T-helper 1 cell treated with Interleukin-12 subunit alpha and Interleukin-12 subunit beta and Interleukin-4 antibody, amounts not matched to agents 30 ng/mL and 1 ng/mL, for 36 hours (primary cell): ENCODE measurements around the gene KRT39. TPM values are rescaled to one million over a fixed set of nuclear protein-coding genes. Genes with fewer than 3 reads are reported as not detected.

Experiments
- intact Hi-C: fragments of 100-400 bp; cut with micrococcal nuclease; formaldehyde crosslinking; loops from one replicate; pipeline ENCODE4 v1.15.1; 2024
- total RNA-seq: library from RNA; stranded (reverse); gene quantifications from 2 replicates; pipeline ENCODE4 v1.2.3, GENCODE V29; 2022

Gene KRT39
- total RNA-seq, 1 donor from 2014 or later = not detected

DNA sequence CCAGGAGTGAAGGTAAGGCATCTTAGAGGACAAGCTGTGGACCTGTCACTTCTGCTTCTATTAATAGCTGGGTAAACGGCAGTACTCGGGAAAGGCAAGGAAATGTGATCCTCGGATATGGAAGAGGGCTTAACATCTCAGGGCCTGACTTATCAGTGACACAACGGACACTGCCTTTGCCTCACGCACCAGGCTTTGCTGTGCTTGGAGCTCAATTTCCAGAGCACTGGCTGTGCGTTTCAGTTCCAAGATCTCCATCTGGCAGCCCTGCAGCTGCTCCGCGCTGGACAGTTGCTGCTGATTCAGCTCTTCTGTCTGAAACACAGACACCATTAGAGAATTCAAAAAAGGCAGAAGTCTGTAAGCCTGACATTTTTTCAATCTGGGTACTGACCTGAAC lies 13.8 kb upstream of the KRT39 start:
- intact Hi-C loops = no loop called here

DNA sequence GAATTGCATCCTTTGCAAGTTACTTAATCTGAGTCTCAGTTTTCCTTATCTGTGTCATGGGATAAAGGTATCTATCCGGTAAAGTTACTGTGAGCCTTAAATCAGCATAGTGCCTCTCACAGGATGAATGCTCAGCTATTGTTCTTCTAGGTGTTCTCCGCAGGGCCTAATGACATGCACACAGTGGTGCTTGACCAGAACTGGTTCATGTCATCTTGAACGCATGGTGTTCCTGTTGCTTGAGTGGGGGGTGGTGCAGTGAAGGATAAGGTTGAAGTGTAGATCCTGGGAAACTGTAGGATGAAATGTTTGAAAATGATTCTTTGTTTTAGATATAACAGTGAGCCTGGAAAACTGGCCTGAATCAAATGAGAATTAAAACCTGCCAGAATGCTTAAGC lies 13.4 kb upstream of the KRT39 start:
- intact Hi-C loops = no loop called here

DNA sequence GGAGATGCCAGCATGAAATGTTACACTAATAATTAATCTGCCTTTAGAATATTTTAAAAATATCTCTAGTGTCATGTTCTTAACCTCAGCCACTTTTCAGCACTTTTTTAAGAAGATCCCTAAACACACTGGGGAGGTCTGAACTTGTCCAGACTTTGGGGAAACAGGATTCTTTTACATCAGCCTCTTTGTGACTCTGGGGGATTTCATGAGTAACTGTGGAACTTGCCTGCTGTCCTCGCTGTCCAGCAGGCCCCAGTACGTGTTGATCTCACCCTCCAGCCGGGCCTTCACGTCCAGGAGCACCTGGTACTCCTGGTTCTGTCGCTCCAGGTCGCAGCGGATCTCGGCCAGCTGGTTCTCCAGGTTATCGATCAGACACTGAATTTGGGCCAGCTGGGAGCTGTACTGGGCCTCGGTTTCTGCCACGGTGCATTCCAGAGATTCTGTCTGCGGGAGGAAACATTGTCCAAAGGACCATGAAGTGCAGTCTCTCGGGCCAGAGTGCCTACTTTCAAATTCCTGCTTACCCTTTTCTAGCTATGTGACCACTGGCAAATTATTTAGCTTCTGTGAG lies 11.9 kb upstream of the KRT39 start:
- intact Hi-C loops = no loop called here

DNA sequence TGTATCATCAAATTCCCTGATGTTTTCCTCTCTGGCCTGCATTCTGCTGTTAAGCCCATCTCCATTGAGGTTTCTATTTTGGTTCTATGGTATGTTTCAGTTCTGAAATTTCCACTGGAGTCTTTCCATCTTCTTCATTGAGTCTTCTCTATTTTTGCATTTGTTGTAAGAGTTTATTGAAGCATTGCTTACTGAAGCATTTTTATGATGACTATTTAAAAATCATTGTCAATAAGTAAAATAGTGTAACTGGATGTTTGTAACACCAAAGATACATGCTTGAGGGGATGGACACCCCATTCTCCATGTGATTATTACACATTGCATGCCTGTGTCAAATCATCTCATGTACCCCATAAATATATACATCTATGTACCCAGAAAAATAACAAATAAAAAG lies 8.8 kb upstream of the KRT39 start:
- intact Hi-C loops = no loop called here

DNA sequence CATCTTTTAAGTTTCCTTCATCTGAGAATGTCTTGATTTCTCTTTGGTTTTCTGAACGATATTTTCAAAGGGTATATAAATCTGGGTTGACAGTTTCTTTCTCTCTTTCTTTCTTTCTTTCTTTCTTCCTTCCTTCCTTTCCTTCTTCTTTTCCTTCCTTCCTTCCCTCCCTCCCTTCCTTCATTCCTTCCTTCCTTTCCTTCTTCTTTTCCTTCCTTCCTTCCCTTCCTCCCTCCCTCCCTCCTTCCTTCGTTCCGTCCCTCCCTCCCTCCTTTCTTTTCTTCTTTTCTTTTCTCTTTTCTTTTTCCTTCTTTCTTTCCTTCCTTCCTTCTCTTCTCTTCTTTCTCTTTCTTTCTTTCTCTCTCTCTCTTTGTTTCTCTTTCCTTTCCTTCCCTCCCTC lies 7.6 kb upstream of the KRT39 start:
- intact Hi-C loops = no loop called here

DNA sequence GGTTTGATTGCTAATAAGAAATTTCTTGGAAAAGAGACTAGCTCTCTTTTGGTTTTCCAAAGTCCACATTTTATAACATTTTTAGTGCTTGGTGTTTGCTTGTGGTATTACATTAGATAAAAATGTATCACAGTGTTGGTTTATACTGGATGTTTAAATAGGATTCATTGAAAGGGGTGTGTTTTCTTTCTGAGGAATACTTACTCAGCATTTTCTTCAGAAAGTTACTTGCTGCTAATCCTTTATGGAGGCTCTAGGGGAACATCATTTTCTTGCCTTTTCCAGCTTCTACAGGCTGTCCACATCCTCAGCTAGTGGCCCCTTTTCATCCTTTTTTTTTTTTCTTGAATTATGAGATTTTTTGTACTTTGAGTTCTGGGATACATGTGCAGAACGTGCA lies 834 bp upstream of the KRT39 start:
- intact Hi-C loops = no loop called here

DNA sequence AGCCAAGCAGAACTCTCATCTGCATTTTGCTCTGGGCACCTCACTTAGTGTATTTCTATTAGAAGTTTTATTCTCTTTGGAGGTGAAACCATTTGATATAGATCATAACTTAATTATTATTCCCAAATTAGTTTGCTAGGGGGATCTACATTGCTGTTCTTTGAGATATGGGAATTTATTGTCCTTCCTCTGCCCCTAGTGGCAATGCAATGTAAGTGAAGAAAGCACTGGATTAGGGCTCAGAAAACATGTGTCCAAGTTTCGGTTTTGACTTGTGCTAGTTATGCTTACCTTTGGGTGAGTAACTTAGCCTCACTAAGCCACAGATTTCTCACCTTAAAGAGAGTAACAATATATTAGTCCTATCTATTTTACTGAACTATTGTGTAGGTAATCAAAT lies 2.9 kb downstream of the KRT39 start:
- intact Hi-C loops = no loop called here

DNA sequence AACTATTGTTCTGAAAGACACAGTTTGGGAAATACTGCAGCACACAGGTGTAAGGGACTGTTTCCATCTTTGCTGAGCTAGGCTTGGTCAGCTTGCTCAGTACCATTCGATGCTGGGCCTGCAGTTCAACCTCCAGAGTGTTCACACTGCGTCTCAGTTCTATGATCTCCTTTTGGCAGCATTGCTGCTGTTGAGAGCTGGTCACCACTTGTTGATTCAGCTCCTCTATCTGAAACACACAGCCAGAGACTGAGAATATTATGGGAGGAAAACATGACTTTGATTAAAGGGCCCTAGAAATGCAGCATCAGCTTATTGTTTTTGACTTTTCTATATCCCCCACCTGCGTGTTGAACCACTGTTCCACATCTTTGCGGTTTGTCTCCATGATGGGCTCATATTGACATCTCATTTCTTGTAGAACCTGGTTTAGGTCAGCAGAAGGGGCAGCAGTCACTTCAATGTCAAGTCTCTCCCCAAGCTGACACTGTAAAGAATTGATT lies 4.6 kb downstream of the KRT39 start:
- intact Hi-C loops = no loop called here

DNA sequence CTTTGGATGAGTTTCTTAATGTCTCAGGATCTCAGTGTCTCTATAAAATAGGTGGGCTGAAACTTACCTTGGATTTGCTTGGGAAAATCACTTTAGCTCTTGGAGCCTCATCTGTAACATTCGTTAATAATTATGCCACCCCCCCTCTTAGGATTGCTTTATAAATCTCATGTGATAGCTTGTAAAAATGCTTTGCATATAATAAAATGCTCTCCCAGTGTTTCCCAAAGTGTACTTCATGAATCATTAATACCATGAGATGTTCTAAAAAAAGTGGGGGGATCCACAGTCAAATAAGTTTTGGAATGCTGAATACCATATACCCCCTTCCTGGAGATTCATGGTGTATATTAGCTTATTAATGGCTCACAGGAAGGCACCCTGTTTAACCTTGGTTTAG lies 5.2 kb downstream of the KRT39 start:
- intact Hi-C loops = no loop called here

DNA sequence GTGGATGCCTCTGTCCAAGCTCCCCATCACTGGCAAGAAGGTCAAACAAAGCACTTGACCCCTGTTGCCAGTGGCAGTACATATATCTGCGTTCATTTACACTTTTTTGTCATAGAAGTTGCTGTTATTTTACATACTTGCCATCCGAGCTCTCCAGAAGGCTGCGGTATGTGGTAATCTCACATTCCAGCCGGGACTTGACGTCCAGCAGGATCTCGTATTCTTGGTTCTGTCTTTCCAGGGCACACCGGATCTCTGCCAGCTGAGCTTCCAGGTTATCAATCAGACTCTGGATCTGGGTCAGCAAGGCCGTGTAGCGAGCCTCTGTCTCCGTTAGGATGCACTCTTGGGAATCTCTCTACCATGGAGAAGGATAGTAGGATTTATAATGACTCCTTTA lies 6.6 kb downstream of the KRT39 start:
- intact Hi-C loops = no loop called here

DNA sequence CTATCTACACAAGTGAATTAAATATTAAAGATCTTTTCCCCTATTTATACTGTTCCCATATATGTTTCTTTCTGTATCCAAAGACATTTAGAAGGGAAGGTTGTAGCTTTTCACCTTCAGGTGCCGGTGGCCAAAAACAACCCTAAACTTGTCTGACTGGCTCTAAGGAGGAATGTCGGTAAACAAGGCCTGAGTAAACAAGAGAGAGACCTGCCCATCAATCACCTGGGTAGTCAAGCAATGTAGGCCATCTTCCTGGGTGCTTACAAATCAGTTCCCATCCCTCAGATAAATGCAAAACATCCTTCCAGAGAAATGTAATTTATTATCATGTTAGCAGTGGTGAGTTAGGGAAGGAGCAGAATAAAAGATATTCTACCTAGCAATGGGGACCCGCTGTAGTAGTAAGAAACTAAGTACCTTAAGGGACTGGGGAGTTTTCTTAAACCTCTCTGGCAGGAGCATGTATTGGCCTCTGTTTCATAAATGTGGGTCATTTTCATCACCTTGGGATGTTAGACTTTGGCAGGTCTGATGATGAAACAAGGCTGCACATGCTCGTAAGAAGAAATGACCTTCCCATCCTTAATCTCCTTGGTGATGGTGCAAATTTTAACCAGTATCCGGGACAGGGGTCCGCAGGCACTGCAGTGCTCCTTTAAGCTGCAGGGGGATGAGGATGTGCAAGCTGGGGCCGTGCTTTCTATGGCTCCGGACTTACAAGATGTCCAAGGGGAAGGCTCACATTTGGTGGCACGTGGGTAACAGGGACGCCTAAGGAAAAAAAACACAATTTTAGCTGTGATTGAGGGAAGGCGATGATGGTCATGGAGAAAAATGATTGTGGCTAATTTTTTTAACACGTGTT lies 8.4 kb downstream of the KRT39 start:
- intact Hi-C loops = no loop called here

DNA sequence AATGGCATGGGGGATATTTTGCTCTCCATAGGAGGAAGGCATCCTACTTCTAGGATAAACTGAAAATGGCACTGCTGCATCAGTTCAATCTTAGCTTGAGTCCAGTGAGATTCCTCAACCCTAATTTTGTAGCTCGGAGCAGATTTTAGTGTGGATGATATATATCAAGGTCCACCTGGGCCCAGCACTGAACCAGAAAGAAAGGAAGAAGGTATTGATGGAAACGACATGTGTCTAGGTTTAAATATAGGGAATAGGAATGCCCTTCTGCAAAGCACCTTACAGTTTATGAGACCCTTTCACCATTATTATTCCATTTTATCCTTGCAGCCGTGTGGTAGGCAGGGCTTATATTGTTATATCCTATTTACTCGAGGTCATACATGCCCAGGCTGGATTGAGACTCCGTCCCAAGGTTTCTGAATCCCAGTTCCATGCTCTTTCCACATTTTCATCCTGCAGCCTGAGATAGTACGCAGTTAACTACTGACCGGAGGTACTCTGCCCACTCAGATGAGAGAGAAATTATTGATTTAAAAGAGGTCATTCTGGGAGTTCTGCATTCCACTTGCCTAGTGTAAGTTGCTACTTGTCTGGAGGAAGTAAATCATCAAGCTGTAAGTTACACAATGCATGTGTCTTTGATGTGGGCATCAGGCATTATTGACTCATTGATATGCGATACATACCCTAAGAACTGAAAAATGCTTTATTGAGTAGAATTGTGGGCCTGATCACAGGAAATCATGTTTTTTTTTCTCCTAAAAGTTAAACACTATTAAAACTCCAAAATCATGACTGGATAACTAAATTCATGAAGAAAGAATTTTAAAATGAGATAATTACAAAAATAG lies 10.1 kb downstream of the KRT39 start:
- intact Hi-C loops = no loop called here

DNA sequence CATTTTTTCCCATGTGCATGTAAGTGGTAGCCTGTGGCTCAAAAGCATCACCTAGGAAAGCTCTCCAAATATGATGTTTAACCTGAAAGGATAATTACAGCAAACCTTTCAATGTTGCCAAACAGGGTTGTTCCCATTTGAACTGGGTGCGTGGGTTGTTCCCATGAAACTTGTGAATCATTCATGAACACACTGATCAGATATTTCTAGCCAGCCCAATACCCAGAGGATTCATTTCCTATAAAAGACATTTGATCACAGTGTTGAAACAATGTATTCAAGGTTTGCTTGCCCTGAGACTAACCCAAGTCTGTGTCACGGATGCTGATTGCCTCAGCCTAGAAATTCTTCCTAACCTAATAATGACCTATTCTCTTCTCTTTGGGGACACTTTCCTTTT lies 12.9 kb downstream of the KRT39 start:
- intact Hi-C loops = no loop called here

DNA sequence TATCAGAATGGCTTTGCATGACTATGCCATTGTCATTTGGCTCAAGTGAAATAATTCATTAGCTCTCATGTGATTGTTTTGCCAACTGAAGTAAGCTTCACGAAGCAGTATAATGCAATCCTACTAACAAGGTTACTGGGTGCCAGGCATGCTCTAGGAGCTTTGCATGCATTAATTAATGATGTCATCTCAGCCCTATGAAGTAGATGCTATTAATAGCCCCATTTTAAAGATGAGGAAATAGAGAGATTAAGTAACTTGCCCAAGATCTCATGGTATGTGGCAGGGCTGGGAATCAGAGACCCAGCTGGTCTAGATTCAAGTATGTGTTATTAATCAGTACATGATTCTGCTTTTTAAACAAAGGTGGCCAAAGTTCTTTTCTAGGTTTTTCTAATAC lies 14.1 kb downstream of the KRT39 start:
- intact Hi-C loops = no loop called here

DNA sequence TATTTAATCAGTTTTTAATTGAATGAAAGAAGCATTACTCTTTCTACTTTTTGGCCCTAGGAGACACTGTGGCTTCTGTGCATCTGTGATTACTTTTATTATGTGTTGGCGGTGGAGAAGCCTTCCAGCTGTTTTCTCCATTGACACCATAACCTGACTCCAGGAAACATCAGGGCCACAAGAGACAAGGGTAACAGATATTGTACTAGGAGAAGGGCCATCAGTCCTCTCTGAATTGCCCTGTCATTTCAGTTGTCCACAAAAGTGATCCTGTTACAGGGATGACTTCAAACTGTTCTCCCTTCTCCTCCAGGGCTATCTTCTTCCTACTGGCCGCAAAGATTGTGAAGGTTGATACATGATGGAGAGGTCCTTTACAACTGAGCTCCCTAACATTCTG lies 14.6 kb downstream of the KRT39 start:
- intact Hi-C loops = no loop called here

DNA sequence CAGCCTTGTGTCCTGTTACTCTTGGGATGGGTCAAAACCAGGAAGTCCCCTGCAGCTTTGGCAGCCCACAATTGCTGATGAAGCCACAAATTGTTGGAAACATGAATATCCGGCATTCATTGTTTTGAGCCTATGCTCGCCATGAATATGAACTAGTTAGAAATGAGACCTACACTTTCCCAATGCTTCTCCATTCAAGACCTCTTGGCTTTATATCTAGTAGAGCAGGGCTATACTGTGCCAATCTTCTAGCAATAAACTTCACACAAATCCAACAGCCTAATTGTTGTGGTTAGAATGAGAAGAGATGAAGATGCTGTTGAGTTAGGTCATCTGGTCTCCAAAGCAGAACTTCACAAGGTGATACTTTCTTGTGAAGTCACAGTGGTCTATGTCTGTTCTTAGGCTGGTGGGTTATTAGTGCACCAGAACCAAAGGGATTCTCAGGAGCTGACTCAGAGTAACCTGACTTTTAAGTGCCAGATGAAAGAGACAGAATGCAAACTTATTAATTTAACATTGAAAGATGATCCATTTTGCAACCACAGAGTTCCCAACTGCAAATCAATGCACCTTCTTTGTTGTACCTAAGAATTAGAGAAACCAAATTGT lies 15.6 kb downstream of the KRT39 start:
- intact Hi-C loops = no loop called here

DNA sequence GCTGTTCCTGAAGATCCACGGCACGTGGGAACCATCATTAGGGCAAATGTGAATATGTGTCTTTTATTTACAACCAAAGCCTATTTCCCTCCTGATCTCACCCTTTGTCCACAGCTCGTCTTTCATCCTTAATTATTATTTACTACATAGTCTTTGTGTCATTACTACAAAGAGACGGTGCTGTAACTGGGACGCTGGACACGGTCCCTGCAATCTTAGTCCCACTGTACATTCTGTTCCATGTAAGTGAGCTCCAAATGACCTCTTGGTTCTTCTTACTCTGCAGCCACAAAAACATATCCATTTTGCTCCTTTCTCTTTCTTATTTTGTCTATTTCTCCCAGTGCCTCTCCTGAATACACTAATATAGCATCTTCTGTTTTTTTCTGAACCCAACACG lies 16.6 kb downstream of the KRT39 start:
- intact Hi-C loops = no loop called here

DNA sequence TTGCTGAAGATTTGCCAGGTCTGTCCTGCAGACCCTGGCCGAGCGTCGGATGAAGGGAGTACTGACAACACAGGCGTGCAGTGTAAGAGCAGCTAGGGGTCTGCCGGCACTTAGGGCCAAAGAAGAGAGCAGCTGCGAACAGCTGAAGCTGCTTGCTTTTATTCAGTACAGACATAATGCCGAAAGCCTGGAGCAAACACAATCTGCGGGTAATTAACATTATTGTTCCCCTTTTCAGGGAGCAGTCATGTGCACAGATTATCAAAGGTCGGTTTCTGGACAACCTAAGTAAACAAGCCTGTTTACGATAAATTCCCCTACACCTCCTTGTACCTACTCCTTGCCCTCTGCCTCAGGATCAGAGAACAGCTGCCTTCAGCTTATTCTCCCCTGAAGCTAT lies 17.3 kb downstream of the KRT39 start:
- intact Hi-C loops = no loop called here

DNA sequence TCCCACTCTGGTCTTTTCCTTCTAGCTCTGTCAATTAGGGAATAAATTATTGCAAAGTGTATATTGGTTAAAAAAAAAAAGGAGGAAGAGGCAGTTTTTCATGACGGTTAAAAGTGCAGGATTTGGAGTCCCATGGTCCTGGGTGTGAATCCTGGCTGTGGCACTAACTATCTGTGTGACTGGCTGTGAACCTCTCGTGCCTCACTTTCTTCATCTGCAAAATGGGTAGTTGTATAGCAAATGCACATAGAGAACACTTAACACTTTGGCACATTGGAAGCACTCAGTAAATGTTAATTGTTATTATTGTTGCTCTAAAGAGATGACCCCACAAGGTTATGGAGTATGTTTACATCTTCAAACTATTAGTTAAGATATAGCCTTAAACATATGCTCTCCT lies 18.8 kb downstream of the KRT39 start:
- intact Hi-C loops = no loop called here

DNA sequence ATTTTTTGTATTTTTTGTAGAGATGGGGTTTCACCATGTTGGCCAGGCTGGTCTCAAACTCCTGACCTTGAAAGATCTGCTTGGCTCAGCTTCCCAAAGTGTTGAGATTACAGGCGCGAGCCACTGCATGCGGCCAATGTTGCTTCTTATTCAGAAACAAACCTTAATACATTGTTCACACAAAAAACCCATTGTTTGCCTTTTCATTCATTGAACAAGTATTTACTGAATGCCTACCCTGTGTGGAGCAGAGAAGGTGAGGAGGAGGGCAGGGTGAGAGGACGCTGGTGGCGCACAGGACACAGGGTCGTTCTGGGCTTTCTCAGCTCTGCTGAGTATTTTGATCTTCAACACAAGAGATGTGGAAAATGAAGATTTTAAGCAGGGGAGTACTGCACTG lies 21.3 kb downstream of the KRT39 start:
- intact Hi-C loops = no loop called here

DNA sequence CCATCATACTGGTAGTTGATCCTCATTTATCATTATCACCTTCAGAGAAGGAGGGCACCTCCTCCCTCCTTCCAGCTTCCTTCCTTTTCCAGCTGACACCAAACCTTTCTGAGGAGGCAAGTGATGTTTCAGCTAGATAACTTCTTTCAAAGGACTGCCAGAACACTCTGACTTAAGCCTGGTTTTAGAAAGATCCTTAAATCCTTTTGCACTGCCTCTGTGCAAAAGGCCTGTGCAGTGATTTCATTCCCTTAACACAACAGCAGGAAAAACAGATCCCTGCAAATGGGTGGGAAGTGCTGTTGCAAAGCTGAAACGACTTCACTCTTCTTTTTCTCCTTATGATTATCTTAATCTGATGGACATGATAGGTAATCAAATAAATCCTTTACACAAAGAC lies 22.2 kb downstream of the KRT39 start:
- intact Hi-C loops = no loop called here

DNA sequence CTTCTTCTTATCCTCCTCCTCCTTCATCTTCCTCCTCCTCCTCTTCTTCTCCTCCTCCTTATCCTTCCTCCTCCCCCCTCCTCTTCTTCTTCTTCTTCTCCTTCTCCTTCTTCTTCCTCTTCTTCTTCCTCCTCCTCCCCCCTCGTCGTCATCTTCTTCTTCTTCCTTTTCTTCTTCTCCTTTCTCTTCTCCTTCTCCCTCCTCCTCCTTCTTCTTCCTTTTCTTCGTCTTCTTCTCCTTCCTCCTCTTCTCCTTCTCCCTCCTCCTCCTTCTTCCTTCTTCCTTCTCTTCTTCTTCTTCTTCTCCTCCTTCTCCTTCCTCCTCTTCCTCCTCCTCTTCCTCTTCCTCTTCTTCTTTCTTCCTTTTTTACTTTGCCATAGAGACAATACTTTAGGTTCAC lies 24.2 kb downstream of the KRT39 start:
- intact Hi-C loops = no loop called here
